Esophagus (tissue), 2 donors: ENCODE measurements around the gene TMEM255A. TPM values are rescaled to one million over a fixed set of nuclear protein-coding genes. Genes with fewer than 3 reads are reported as not detected.

Experiments
- H3K27ac ChIP-seq, 2 donors: one replicate each; pipeline ENCODE4 v1.5.1; 2013; ENCODE audit warnings: low read depth in 2 of 2, mild to moderate bottlenecking in 2 of 2, inconsistent platforms in 1 of 2, low read length in 1 of 2, moderate library complexity in 1 of 2
- H3K27me3 ChIP-seq, 2 donors: one replicate each; pipeline ENCODE4 v1.6.1; 2013; ENCODE audit warnings: low read length in 2 of 2, control low read depth in 1 of 2, mild to moderate bottlenecking in 1 of 2; ENCODE audit not compliant: insufficient read depth in 2 of 2, control insufficient read depth in 1 of 2
- H3K36me3 ChIP-seq, 2 donors: one replicate each; pipeline ENCODE4 v1.6.1; 2013; ENCODE audit warnings: low read length in 1 of 2; ENCODE audit not compliant: control insufficient read depth in 2 of 2, insufficient read depth in 2 of 2
- H3K4me1 ChIP-seq, 2 donors: one replicate each; pipeline ENCODE4 v1.6.1; 2013; ENCODE audit warnings: low read length in 1 of 2; ENCODE audit not compliant: control insufficient read depth in 2 of 2, insufficient read depth in 2 of 2
- H3K4me3 ChIP-seq, 2 donors: one replicate each; pipeline ENCODE4 v1.5.1; 2013; ENCODE audit warnings: low read length in 2 of 2, mild to moderate bottlenecking in 2 of 2, low read depth in 1 of 2, moderate library complexity in 1 of 2
- H3K9me3 ChIP-seq, 2 donors: one replicate each; pipeline ENCODE4 v1.6.1; 2013; ENCODE audit warnings: mild to moderate bottlenecking in 2 of 2, low read depth in 1 of 2, low read length in 1 of 2, moderate library complexity in 1 of 2; ENCODE audit not compliant: control insufficient read depth in 2 of 2, insufficient read depth in 1 of 2
- WGBS, 2 donors: extraction: QIAGEN DNeasy Blood & Tissue Kit; methylation state at CpG; one replicate each; pipeline ENCODE4 v1.1.7; 2013; 5-methylcytosine and 5-hydroxymethylcytosine counted together
- polyA plus RNA-seq, 2 donors: library from polyadenylated mRNA; stranded (reverse); fragments of 200-250 nt; gene quantifications; one replicate each; pipeline ENCODE4 v1.2.3, GENCODE V29; 2013
- donor health status: healthy with polysubstance abuse.
- donor health status: Bipolar disorder and iron deficiency.

The TMEM255A gene
- polyA plus RNA-seq, 2 donors: 0.10 to 0.59 TPM

- H3K4me1 ChIP-seq: no peaks in the 10 kb centered on the region
- no peaks in the 10 kb centered on the region for H3K9me3 ChIP-seq
- H3K27ac ChIP-seq: no peak overlapping the region
- H3K36me3 ChIP-seq: no peaks in the 10 kb centered on the region
- H3K27me3 ChIP-seq: peaks cover 0 to 2% of the 10 kb centered on the region in 2 donors
- WGBS, 2 donors: 44 to 90% methylated on average over 2 of the region's 2 CpGs
- no peak overlapping the region for H3K4me3 ChIP-seq
Observed at GRCh38 chrX:120334151-120334550, 22.9 kb upstream of the TMEM255A start.

- no peak overlapping the region for H3K27ac ChIP-seq
- no peaks in the 10 kb centered on the region for H3K36me3 ChIP-seq
- no peak overlapping the region for H3K4me3 ChIP-seq
- H3K4me1 ChIP-seq: no peaks in the 10 kb centered on the region
- peaks cover 0 to 2% of the 10 kb centered on the region in 2 donors for H3K27me3 ChIP-seq
- WGBS, 2 donors: 64 to 94% methylated on average over 1 of the region's 1 CpG
- H3K9me3 ChIP-seq: no peaks in the 10 kb centered on the region
Observed at GRCh38 chrX:120332394-120332793, 21.1 kb upstream of the TMEM255A start.

GRCh38 chrX:120331116-120331515, 19.9 kb upstream of the TMEM255A start:
- Histone ChIP-seq H3K4me1 (no peaks in the 10 kb centered on the region), H3K27me3 (peaks cover 0 to 2% of the 10 kb centered on the region in 2 donors), H3K4me3 (no peak overlapping the region), H3K27ac (no peak overlapping the region), H3K9me3 (no peaks in the 10 kb centered on the region), H3K36me3 (no peaks in the 10 kb centered on the region)
- 68 to 87% methylated on average over 2 of the region's 2 CpGs for WGBS, 2 donors

GRCh38 chrX:120321520-120322281, 10.4 kb upstream of the TMEM255A start:
- 66 to 88% methylated on average over 4 of the region's 4 CpGs for WGBS, 2 donors

GRCh38 chrX:120318411-120318810, 7.2 kb upstream of the TMEM255A start:
- Histone ChIP-seq H3K4me3 (no peak overlapping the region), H3K27me3 (peaks cover 0 to 3% of the 10 kb centered on the region in 2 donors), H3K9me3 (no peaks in the 10 kb centered on the region), H3K4me1 (peaks cover 0 to 2% of the 10 kb centered on the region in 2 donors), H3K36me3 (no peaks in the 10 kb centered on the region), H3K27ac (no peak overlapping the region)
- 63 to 69% methylated on average over 4 of the region's 4 CpGs for WGBS, 2 donors

More at GRCh38 chrX:120321520-120322281, 10.4 kb upstream of the TMEM255A start:
- no peak overlapping the region for H3K27ac ChIP-seq
- H3K4me1 ChIP-seq: no peaks in the 10 kb centered on the region
- no peaks in the 10 kb centered on the region for H3K9me3 ChIP-seq
- no peaks in the 10 kb centered on the region for H3K36me3 ChIP-seq
- H3K4me3 ChIP-seq: no peak overlapping the region
- H3K27me3 ChIP-seq: no peaks in the 10 kb centered on the region

DNA sequence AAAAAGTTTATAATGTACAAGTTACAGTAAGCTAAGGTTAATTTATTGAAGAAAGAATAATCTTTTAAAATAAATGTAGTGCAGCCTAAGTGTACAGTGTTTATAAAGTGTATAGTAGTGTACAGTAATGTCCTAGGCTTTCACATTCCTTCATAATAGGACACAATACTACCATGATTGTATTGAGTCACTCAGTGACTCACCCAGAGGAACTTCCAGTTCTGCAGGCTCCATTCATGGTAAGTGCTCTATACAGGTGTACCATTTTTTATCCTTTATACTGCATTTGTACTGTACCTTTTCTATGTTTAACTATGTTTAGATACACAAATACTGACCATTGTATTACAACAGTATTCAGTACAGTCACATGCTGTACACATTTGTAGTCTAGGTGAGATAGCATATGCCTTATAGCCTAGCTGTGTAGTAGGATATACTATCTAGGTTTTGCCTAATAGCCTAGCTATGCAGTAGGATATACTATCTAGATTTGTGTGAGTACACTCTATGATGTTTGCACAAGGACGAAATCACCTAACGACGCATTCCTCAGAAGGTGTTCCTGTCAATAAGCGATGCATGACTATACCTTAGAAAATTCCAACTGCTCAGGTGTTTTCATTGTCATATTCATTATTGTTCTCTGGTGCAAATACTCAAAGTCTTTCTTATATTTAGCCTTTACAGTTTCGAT, 5.5 kb upstream of the TMEM255A start:
- peaks cover 0 to 3% of the 10 kb centered on the region in 2 donors for H3K27me3 ChIP-seq
- H3K4me3 ChIP-seq: no peak overlapping the region
- WGBS, 2 donors: 40 to 55% methylated on average over 5 of the region's 5 CpGs
- H3K4me1 ChIP-seq: peaks cover 0 to 2% of the 10 kb centered on the region in 2 donors
- no peaks in the 10 kb centered on the region for H3K36me3 ChIP-seq
- no peaks in the 10 kb centered on the region for H3K9me3 ChIP-seq
- no peak overlapping the region for H3K27ac ChIP-seq

DNA sequence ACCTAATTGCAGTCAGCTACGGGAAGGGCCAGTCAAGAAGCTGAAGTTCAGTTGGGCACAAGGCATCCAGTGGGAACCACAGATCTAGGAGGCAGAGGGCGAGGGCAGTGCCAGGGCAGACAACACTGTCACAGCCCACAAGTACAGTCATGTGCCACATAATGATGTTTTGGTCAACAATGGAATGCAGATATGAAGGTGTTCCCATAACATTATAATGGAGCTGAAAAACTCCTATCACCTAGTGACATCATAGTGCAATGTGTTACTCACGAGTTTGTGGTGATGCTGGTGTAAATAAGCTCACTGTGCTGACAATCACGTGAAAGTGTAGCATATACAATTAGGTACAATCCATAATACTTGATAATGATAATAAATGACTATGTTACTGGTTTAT, 4.5 kb upstream of the TMEM255A start:
- H3K9me3 ChIP-seq: no peaks in the 10 kb centered on the region
- no peak overlapping the region for H3K4me3 ChIP-seq
- peaks cover 2 to 3% of the 10 kb centered on the region in 2 donors for H3K4me1 ChIP-seq
- H3K36me3 ChIP-seq: no peaks in the 10 kb centered on the region
- H3K27me3 ChIP-seq: peaks cover 0 to 3% of the 10 kb centered on the region in 2 donors
- H3K27ac ChIP-seq: no peak overlapping the region
- WGBS, 2 donors: 27 to 52% methylated on average over 4 of the region's 4 CpGs

DNA sequence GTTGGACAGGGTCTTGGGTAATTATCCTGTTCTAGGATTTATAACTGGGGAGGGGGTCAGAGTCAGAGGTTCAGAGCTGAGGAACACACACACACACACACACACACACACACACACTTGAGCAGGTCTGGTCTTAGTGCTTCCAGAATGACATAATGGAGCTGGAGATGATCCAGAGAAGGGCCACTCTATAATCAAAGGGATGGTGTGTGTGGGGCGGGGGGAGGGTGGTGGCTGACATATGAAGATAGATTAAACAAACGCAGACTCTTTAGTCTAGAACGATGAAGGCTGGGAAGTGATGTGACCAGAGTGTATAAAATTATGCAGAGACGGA, 434 bp upstream of the TMEM255A start:
- Histone ChIP-seq H3K36me3 (no peaks in the 10 kb centered on the region), H3K4me1 (peaks cover 2 to 3% of the 10 kb centered on the region in 2 donors), H3K27ac (no peak overlapping the region), H3K9me3 (no peaks in the 10 kb centered on the region), H3K4me3 (no peak overlapping the region), H3K27me3 (peaks cover 0 to 7% of the 10 kb centered on the region in 2 donors)
- WGBS, 2 donors: 50 to 52% methylated on average over 4 of the region's 4 CpGs

DNA sequence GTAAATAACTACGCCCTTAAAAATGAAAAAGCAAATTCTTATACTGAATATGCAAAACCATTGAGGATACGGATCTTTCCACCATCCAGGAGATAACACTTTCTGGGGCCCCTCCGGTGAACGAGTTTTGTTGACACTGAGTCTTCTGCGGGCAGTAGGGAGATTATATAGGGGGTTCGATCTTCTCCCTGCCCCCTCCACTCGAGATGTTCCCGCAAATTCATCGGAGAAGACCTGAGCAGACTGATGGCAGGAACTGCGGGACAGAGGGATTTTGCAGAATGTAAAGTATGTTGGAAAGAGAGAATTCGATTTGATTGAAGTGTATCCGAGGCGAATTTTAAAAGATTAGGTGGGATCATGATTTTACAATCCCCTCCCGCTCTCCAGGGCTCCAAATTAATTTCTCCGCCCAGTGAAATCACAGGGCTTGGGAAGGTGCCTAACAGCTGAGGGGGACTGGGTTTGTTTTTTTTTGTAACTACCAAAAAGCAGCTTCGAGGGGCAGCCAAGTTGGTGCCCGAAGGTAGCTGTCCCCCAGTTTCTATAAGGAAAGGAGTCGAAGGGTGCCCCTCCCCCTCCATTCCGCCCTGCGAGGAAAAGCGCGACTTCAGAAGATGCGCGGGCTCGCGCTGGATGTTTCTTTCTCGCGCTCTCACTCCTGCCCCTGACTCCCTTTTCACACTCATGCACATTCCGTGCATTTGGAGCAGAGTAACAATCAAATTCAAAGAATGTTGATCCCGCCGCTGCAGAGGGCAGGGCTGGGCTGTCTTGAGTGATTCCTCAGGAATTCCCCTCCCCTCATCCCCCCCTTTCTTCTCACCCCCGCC, 1.2 kb downstream of the TMEM255A start:
- H3K9me3 ChIP-seq: no peaks in the 10 kb centered on the region
- H3K27me3 ChIP-seq: peaks cover 0 to 7% of the 10 kb centered on the region in 2 donors
- no peaks in the 10 kb centered on the region for H3K36me3 ChIP-seq
- no peak overlapping the region for H3K27ac ChIP-seq
- WGBS, 2 donors: 1 to 32% methylated on average over 31 to 32 of the region's 32 CpGs
- peak overlapping the region; percentile 31 to 42 for H3K4me3 ChIP-seq
- peaks cover 0 to 3% of the 10 kb centered on the region in 2 donors for H3K4me1 ChIP-seq
